GM18499 (cell line): ENCODE data around the gene ZEB2.
A peak's percentile ranks its signal among the peaks of the same experiment; 100 is the strongest.

Source experiments
- ATAC-seq: cut with Tn5 transposase; IDR thresholded peaks from one replicate; pipeline ENCODE4 v1.9.1; 2021; ENCODE audit warnings: moderate number of reproducible peaks; ENCODE audit not compliant: insufficient read depth, unreplicated experiment

ZEB2 gene

GRCh38 chr2:144530596-144530995 is 10.7 kb upstream of the ZEB2 start:
- no peak for ATAC-seq

- ATAC-seq = no peak
These were observed 9.9 kb upstream of the ZEB2 start for GRCh38 chr2:144529841-144530240.

GRCh38 chr2:144528108-144528507 is 8.2 kb upstream of the ZEB2 start:
- no peak for ATAC-seq

GRCh38 chr2:144526831-144527230 is 6.9 kb upstream of the ZEB2 start:
- no peak for ATAC-seq

GRCh38 chr2:144524118-144525009 is 4.4 kb upstream of the ZEB2 start:
- ATAC-seq = no peak

- ATAC-seq = no peak
These were observed 3.7 kb upstream of the ZEB2 start for GRCh38 chr2:144523596-144524117.

- ATAC-seq = no peak
These were observed 3.1 kb upstream of the ZEB2 start for GRCh38 chr2:144522897-144523595.

GRCh38 chr2:144522176-144522896 is 2.4 kb upstream of the ZEB2 start:
- no peak for ATAC-seq

- no peak for ATAC-seq
These were observed 1.8 kb upstream of the ZEB2 start for GRCh38 chr2:144521686-144522085.

- no peak for ATAC-seq
These were observed 1.0 kb upstream of the ZEB2 start for GRCh38 chr2:144520756-144521487.

- no peak for ATAC-seq
These were observed 354 bp downstream of the ZEB2 start for GRCh38 chr2:144519597-144519933.

GRCh38 chr2:144518748-144519596 is 947 bp downstream of the ZEB2 start:
- ATAC-seq = peak; percentile 69

- ATAC-seq = no peak
These were observed 1.8 kb downstream of the ZEB2 start for GRCh38 chr2:144517866-144518747.

- ATAC-seq = no peak
These were observed 2.7 kb downstream of the ZEB2 start for GRCh38 chr2:144516981-144517865.

GRCh38 chr2:144516411-144516980 is 3.4 kb downstream of the ZEB2 start:
- no peak for ATAC-seq

GRCh38 chr2:144515696-144516410 is 4.1 kb downstream of the ZEB2 start:
- ATAC-seq = no peak
